ENCODE results near the gene ALAS2. TPM values are rescaled to one million over a fixed set of nuclear protein-coding genes. Genes with fewer than 3 reads are reported as not detected.
"Not testable (repeated sequence)": the region's sequence is repeated elsewhere in the genome, so short reads cannot be mapped to it uniquely, and the experiment has no call there.

The ALAS2 gene
- total RNA-seq, 1 donor from 2014 or later = not detected

GRCh38 chrX:54994099-54994498, 36.7 kb downstream of the ALAS2 start, which contains the start of gene PFKFB1:
PFKFB1 (minus strand) TSS chrX:54994188; CDS start chrX:54994007, 181 bp downstream.
- no peak within 1 kb of the TSS for H3K4me3 Mint-ChIP-seq (ENCODE audit: unreplicated experiment)
- H3K9me3 Mint-ChIP-seq (ENCODE audit: low read depth) = peaks cover 5% of the 10 kb centered on the region
- TF ChIP-seq, protein P1, sequence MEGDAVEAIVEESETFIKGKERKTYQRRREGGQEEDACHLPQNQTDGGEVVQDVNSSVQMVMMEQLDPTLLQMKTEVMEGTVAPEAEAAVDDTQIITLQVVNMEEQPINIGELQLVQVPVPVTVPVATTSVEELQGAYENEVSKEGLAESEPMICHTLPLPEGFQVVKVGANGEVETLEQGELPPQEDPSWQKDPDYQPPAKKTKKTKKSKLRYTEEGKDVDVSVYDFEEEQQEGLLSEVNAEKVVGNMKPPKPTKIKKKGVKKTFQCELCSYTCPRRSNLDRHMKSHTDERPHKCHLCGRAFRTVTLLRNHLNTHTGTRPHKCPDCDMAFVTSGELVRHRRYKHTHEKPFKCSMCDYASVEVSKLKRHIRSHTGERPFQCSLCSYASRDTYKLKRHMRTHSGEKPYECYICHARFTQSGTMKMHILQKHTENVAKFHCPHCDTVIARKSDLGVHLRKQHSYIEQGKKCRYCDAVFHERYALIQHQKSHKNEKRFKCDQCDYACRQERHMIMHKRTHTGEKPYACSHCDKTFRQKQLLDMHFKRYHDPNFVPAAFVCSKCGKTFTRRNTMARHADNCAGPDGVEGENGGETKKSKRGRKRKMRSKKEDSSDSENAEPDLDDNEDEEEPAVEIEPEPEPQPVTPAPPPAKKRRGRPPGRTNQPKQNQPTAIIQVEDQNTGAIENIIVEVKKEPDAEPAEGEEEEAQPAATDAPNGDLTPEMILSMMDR (IDR thresholded peaks at IDR 0.05) = no peak
- no peak within 1 kb of the TSS for H3K27ac Mint-ChIP-seq (ENCODE audit: unreplicated experiment)
- H3K4me1 Mint-ChIP-seq (ENCODE audit: low read depth) = peaks cover under 1% of the 10 kb centered on the region
- DNase-seq (ENCODE audit: low spot score) = no peak
- H3K27me3 Mint-ChIP-seq (ENCODE audit: low read depth) = no peaks in the 10 kb centered on the region
- H3K36me3 Mint-ChIP-seq (ENCODE audit: low read depth) = no peaks in the 10 kb centered on the region

DNA sequence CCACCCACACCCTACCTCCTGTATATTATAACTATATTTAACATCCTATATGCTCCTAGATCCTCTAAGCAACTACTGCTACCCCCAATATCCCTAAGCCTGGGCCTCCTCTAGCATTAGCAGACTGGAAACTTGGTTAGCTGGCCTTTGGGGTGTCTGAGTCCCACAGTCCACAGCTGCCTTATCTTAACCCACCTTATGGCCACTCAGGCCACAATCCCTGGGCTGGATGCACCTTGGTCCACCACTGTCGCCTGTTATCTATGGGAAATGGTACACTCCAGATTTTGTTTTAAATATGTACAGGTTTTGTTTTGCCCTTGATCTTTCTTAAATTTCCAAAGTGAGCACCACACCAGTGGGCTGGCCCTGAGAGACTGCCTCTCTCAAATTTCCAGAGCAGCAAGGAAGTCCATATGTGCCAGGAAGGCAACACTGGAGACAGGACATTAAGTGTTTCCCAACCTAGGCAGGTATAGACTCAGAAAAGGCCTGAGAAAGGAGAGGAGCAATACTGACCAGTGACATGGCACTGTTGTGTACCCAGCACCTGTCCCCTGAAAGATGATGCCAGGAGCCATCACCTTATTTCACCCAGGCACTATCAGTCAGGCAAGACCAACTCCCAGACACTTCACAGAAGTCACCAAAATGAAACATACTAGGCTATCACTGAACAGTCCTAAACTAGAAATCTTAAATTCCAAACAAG, 37.7 kb downstream of the ALAS2 start:
- no peak overlapping the region for H3K27ac Mint-ChIP-seq (ENCODE audit: unreplicated experiment)
- TF ChIP-seq, protein P1 (IDR thresholded peaks at IDR 0.05) = no peak
- no peak for DNase-seq (ENCODE audit: low spot score)
- no peaks in the 10 kb centered on the region for H3K36me3 Mint-ChIP-seq (ENCODE audit: low read depth)
- no peak overlapping the region for H3K4me3 Mint-ChIP-seq (ENCODE audit: unreplicated experiment)
- H3K27me3 Mint-ChIP-seq (ENCODE audit: low read depth) = no peaks in the 10 kb centered on the region
- H3K9me3 Mint-ChIP-seq (ENCODE audit: low read depth) = peaks cover 5% of the 10 kb centered on the region
- no peaks in the 10 kb centered on the region for H3K4me1 Mint-ChIP-seq (ENCODE audit: low read depth)

DNA sequence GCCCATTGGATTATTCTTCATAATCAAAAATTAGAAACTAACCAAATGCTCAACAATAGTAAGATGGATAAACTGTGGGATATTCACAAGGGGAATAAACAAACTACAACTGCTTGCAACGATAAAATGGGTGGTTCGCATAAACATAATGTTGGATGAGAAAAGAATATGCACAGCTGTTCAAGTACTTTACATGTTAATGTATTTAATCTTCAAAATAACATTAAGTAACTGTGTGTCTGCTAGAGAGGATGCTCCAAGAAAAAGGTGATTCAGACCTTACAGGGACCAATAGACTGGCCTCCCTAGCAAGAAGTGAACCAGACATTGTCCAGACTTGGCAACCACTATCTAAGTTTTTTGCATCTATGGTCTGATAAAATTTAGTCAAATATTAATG, 39.1 kb downstream of the ALAS2 start:
- TF ChIP-seq, protein P1 (IDR thresholded peaks at IDR 0.05) = no peak
- DNase-seq (ENCODE audit: low spot score) = no peak
- H3K36me3 Mint-ChIP-seq (ENCODE audit: low read depth) = no peaks in the 10 kb centered on the region
- no peaks in the 10 kb centered on the region for H3K27me3 Mint-ChIP-seq (ENCODE audit: low read depth)
- H3K27ac Mint-ChIP-seq (ENCODE audit: unreplicated experiment) = no peak overlapping the region
- H3K4me1 Mint-ChIP-seq (ENCODE audit: low read depth) = no peaks in the 10 kb centered on the region
- no peak overlapping the region for H3K4me3 Mint-ChIP-seq (ENCODE audit: unreplicated experiment)
- H3K9me3 Mint-ChIP-seq (ENCODE audit: low read depth) = peaks cover 8% of the 10 kb centered on the region

DNA sequence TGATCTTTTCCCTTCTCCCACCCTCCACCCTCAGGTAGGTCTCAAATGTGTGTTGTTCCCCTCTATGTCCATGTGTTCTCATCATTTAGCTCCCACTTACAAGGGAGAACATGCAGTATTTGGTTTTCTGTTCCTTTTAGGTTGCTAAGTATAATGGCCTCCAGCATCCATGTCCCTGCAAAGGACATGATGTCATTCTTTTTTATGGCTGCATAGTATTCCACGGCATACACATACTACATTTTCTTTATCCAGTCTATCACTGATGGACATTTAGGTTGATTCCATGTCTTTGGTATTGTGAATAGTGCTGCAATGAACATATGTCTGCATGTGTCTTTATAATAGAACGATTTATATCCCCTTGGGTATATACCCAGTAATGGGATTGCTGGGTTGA, 47.5 kb downstream of the ALAS2 start:
- not testable (repeated sequence) for H3K36me3 Mint-ChIP-seq (ENCODE audit: low read depth); H3K4me1 Mint-ChIP-seq (ENCODE audit: low read depth); DNase-seq (ENCODE audit: low spot score); H3K4me3 Mint-ChIP-seq (ENCODE audit: unreplicated experiment); H3K27ac Mint-ChIP-seq (ENCODE audit: unreplicated experiment); H3K27me3 Mint-ChIP-seq (ENCODE audit: low read depth)
- H3K9me3 Mint-ChIP-seq (ENCODE audit: low read depth) = peaks cover 20% of the 10 kb centered on the region

GRCh38 chrX:54980334-54980733, 50.4 kb downstream of the ALAS2 start:
- no peaks in the 10 kb centered on the region for H3K36me3 Mint-ChIP-seq (ENCODE audit: low read depth)
- no peak overlapping the region for H3K27ac Mint-ChIP-seq (ENCODE audit: unreplicated experiment)
- no peak for DNase-seq (ENCODE audit: low spot score)
- peaks cover 26% of the 10 kb centered on the region for H3K9me3 Mint-ChIP-seq (ENCODE audit: low read depth)
- TF ChIP-seq, protein P1 (IDR thresholded peaks at IDR 0.05) = no peak
- H3K4me1 Mint-ChIP-seq (ENCODE audit: low read depth) = no peaks in the 10 kb centered on the region
- H3K27me3 Mint-ChIP-seq (ENCODE audit: low read depth) = peaks cover 1% of the 10 kb centered on the region
- no peak overlapping the region for H3K4me3 Mint-ChIP-seq (ENCODE audit: unreplicated experiment)

- peaks cover 33% of the 10 kb centered on the region for H3K9me3 Mint-ChIP-seq (ENCODE audit: low read depth)
- no peak for DNase-seq (ENCODE audit: low spot score)
- no peak overlapping the region for H3K4me3 Mint-ChIP-seq (ENCODE audit: unreplicated experiment)
- no peak overlapping the region for H3K27ac Mint-ChIP-seq (ENCODE audit: unreplicated experiment)
- TF ChIP-seq, protein P1 (IDR thresholded peaks at IDR 0.05) = no peak
- H3K36me3 Mint-ChIP-seq (ENCODE audit: low read depth) = no peaks in the 10 kb centered on the region
- peaks cover 1% of the 10 kb centered on the region for H3K27me3 Mint-ChIP-seq (ENCODE audit: low read depth)
- H3K4me1 Mint-ChIP-seq (ENCODE audit: low read depth) = no peaks in the 10 kb centered on the region
These were observed 51.3 kb downstream of the ALAS2 start for GRCh38 chrX:54979432-54979831.
